HG02852 (cell line): ENCODE results near the gene CENPX.
A peak's percentile ranks its signal among the peaks of the same experiment; 100 is the strongest.

Experiments used
- ATAC-seq: cut with Tn5 transposase; IDR thresholded peaks from one replicate; pipeline ENCODE4 v1.9.1; 2021; ENCODE audit warnings: mild to moderate bottlenecking, moderate library complexity; ENCODE audit not compliant: unreplicated experiment

CENPX gene

DNA sequence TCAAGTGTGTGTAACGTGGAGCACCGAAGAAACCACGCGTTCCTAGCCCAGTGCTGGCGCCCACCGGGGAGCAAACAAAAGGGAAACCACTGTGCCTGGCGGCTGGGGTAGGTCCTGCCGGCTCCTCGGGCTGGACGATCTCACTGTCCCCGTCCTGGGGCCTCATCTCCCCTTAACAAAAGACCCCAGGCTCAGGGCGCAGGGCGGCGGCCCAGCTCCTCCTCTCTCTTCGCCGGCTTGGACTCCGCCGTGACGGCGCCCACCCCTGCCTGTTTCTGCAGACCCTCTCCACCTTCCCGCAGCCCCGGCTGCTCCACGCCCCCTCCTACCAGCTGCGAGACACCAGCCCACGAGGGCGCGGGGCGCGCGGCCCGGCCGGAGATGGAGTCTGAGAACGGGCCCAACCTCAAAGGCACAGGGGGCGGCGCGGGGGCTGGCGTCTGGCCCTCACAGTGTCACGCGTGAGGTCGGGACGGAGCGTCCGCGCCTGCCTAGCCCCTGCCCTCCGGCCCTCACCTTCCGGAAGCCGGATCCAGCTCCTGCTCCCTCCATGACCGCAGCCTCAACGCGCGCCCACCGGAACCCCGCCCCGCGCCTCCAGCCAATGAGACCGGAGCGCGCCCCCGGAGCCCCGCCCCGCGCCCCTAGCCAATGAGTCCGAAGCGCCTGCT, at the start of gene CENPX:
Gene CENPX, minus strand, starts transcription at position 569 of the 671 bp plus-strand sequence. Its CDS starts 17 bp downstream, at position 552.
- ATAC-seq = peak; percentile 6

DNA sequence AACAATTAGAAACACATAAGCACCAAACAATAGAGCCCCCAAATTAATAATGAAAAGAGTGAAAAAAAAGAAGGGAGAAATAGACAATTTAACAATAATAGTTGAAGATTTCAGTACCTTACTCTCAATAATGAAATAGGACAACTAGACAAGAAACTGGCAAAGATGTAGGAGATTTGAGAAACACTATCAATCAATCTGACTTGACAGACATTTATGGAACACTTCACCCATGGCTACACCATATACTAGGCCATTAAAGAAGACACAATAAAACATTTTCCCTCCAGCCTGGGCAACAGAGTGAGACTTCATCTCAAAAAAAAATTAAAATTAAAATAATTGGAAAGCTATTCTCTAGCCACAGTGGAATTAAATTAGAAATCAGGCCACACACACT, 47.9 kb upstream of the CENPX start:
- ATAC-seq = no peak

DNA sequence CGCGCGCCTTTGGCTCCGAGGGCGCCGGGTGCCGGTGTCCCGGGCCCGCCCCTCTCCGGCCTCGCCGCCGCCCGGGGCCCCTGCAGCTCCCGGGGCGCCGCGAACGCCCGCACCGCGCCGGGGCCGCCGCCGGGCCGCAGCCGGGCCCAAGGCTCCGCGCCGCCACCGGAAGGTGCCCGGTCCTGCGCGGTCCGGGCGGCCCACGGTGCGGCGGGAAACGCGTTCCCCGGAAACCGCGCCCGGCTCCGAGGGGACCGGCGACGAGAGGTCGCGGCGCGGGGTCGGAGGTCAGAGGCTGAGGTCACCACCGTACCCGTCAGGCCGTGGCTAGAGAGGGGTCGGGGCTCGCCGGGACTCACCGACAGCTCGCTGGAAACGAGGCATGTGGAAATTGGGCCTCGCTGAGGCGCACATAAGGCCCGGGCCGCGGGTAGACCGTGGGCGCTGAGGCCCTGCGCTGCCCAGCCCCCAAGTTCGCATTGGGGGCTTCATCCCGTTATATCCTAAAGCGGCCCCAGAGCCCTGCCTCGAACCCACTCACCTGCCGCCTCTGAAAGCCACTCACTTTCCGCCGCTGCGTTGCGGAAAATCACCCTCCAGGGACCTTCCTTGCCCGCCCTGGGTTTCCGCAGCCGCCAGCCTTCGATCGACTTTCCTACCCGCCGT, 43.1 kb upstream of the CENPX start, which contains the start of gene DUS1L:
Gene DUS1L, minus strand, starts transcription at position 167 of the 666 bp plus-strand sequence. CDS start 745 bp downstream, outside the sequence.
- peak; percentile 47 for ATAC-seq

DNA sequence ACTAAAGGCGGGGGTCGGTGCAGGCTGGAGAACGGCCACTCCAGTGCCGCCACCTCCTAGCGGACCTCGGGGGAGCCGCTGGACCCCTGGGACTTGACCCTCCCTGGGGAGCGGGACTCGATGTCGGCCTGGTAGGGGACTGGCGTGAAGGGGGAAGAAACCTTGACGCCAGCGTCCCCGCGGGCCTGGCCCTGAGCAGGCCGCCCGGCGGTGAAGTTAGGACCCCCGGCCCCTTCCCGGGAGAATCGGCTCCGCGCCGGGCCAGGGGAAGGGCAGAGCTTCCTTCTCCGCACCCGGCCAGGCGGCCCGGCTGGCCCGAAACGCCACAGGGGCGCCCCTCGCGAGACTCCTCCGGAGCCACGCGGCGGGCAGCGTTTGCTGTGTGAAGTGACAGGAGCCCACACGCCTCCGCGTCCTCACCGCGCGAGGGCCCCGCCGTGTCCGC, 42.5 kb upstream of the CENPX start:
- ATAC-seq = no peak

DNA sequence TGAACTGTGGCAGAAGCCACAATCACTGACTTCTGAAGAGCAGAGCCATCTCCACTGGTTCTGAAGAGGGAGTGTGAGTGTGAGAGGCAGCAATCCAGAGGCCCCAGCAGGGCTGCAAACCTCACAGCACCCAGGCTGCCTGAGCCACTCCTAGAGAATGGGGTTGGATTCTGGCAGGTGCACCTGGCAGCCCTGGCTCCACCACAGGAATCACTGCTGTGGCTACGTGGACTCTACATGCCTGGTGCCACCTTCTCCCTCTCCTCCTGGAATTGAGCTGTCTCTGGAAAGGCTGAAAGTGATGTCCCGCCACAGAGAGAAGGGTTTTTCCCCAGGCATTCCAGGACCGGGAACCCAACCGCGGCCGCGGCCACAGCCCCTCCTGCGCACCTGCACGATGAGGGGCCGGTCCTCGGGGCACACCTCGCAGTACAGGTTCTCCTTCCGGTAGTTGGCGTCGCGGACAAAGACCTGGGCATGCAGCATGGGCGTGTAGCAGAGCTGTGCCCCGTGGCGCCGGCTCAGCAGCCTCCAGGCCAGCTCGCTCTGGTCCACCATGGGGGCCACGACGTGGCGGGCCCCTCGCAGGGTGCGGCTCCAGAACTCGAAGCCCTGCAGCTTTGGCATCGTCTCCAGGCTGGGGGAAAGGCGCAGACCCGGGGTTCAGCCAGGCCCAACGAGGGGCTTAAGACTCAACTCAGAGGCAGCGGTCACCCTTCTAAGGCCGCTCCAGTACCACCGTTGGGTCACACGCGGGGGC, 41.9 kb upstream of the CENPX start:
- ATAC-seq = no peak

DNA sequence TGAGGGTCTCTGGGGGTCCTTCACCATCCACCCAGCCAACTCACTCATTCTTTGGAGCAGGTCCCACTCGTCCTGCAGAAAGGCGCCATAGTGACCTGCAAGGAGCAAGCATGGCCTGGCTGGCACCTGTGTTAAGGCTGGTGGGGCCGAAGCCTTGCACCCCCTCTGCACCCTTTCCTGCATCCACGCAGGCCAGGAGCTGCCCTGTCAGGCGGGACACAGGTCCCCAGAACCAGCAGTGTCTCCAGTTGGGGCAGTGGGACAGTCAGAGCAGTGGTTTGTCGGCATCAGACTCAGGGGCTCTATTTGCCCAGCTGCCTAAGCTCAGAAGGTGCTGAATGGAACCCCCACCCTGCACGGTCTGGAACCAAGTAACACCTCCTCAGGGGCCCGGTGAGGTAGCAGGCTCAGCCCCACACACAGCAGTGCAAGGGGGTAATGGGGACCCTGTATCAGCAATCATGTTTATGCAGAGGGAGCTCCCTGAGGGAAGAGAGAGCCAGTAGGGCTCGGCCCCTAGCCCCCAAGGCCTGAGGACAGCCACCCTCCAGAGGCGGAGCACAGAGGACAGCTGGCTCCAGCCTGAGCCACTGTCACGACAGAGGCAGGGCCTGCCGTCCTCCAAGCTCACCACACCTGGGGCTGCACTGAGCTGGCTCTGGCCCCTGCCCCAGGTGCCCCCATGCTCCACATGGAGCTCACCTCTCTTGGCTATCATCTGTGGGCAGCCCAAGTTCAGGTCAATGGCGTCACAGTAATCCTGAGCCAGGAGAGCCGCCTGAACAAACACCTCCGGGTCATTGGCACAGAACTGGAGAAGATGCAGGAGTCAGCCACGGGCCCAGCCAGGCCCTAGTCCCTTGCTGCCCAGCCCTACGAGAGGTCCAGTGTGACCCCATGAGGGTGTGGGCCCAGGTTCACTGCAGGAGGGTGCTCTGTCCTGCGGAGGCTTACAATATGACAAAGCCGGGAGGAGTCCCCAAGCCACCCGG, 41.0 kb upstream of the CENPX start:
- ATAC-seq = no peak

DNA sequence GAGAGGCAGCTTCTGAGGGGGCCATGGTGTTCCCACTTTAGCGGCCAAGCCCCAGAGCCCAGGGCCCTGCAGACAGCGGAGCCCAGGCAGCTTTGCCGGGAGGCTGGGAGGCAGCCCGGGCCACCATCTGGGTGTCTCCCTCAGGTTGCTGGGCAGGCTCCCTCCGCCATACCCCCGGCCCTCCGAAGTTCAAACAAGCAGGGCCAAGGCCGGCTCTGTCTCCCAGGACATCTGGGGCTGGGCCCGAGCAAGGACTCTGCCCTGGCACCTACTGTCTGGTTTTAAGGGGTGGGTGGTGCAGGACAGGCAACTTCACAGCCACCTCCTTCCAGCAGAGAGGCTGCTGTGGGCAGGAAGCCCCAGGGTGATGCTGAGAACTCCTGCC, 40.3 kb upstream of the CENPX start:
- ATAC-seq = no peak

DNA sequence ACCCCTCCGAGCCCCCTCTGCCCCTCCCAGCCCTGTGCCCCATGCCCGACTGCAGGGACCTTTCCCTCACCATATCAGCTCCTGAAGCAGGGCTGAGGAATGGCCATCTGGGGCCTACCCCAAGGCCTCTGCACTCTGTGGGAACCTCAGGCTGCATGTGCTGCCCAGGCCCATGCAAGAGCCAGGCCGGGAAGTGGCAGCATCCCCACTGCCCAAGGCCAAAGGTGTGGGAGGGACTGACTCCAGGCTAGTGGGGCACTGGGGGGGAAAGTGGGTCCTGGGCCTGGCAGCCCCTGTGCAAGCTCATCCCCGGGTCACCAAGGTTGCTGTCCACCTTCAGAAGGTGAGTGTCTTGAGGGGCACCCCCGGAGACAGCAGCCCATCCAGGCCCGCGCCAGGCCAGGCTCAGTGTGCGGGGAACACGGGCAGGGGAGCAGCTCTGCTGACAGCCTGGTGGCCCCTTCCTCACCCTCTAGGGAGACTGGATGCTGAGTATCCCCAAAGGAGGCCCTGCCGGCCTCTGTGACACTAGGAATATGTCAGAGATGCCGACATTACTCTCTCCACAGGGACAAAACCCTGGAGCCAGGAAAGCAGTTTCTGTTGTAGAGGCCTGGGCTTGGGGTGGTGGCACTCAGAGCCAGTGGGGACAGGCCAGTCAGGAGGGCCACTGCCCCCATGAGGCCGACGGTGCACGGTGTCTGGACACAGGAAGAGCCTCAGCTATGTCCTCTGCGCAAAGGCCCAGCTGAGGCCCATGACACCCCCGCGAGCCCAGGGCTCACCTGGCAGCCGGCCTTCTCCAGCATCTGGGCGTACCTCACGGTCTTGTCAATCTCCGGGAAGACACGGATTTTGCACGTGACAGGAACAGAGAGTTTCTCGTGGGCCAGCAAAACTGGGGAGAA, 39.7 kb upstream of the CENPX start:
- ATAC-seq = no peak

DNA sequence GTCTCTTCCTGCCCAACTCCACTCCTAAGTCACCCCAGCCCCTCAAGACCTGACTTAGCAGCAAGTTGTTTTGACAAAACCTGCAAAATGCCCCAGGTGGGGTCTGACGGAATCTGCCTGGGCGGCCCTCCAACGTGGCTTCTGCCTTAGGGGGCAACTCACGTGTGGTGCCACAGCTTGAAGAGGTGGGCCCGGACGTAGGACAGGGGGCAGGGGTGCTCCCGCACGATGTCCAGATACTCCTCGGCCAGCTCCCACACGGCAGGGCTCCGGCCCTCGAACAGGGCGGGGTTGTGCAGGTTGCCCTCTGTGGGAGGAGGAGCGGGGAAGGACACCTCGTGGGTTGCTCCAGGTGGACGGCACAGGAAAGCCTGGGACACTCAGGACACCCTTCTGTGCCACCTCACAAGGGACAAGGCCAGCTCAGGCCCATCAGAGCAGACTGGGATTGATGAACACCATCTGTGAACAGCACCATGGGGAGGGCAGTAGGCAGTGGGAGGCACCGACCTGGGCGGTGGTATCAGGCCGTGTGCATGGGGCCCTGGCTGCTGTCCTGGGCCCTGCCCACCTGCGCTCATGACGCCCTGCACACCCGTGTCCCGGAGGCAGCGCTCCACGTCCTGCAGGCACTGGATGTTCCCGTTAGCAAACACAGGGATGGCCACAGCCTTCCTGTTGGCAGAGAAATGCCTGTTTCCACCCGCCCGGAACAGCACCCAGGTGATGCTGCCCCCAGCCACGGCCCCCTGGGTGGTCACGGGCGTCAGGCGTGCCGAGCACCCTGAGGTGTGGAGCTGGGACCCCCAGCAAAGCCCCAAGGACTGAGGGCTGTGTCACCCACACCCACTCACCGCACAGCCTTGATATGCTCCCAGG, 38.6 kb upstream of the CENPX start:
- no peak for ATAC-seq

DNA sequence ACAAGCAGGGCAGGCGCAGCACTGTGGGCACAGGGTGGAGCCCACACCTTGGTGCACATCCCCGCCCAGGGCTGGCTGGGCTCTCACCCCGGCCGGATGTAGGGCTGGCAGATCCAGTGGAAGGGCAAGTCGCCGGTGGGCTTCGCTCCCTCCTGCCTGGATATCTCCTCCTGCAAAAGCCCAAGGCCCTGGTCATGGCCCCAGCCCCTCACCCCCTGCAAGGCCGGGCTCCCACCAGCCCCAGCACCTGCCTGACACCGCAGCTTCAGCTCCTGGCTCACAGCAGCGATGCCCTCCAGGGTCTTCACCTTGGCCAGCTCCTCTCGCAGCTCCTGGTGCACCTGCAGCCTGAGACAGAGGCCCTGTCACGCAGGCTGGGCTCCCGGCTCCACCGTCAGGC, 37.9 kb upstream of the CENPX start:
- ATAC-seq = no peak

DNA sequence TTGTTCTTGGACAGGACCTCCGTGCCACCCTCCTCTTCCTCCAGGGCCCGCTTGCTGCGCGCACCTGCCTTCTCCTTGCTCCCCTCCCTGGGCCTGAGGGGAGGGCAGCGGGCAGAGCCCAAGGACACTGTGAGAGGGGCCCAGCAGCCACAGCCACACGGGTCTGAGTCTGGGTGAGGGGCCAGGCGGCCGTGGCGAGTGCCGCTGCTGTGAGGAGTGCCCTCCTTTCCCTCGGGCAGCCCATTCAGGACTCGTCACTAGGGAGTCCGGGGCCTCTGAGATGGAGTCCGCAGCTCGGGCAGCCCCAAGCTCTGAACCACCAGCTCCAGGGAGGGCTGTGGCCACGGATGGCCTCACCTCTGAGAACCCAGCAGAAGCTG, 37.3 kb upstream of the CENPX start:
- ATAC-seq = no peak

DNA sequence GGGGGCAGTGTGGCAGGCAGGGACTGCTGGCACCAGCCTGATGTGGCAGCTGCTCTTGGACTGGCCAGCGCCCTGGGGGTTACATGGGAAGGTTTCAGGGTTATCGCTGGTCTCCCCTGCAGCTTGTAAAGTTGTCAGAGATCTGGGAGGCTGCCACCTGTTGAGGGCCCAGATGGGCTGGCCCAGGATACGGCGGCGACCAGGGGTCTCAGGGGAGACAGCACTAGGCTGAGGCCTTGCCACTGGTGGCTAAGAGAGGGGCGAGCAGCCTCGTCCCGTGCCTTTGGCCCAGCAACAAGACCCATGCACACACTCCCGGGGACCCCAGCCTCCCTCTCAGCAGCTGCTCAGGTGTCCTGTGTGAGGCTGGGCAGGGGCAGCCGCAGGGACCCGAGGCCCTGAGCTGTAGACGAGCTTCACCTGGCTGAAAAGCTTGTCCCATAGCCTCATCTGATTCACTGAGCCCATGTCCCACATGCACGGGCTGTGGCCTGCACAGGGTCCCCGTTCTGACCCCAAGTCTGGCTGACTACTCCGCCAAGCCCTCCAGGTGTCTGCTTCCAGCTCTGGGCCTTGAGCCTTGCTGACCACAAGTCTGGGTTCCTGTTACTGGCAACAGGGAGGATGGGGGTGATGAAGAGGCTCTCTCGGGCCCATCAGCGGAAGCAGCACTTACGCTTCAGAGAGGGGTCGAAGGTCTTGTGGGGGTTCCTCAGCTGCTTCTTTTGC, 36.8 kb upstream of the CENPX start:
- no peak for ATAC-seq

DNA sequence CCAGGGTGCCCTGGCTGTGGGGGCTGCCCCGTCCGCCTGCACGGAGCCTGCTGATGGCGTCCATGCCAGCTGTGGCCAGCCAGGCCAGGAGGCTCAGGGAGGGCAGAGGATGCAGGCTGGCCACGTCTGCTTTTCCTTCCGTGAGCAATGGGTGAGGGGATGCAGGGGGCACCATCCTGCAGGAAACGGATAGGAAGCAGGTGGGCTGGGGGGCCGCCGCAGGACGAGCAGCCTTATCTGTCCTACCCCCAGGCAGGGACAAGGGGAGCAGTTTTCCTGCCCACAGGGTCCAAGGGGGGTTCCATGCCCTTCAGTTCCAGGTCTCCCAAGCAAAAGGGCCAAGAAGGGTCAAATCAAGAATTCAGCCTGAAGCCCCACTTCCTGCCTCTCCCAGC, 36.2 kb upstream of the CENPX start:
- no peak for ATAC-seq

DNA sequence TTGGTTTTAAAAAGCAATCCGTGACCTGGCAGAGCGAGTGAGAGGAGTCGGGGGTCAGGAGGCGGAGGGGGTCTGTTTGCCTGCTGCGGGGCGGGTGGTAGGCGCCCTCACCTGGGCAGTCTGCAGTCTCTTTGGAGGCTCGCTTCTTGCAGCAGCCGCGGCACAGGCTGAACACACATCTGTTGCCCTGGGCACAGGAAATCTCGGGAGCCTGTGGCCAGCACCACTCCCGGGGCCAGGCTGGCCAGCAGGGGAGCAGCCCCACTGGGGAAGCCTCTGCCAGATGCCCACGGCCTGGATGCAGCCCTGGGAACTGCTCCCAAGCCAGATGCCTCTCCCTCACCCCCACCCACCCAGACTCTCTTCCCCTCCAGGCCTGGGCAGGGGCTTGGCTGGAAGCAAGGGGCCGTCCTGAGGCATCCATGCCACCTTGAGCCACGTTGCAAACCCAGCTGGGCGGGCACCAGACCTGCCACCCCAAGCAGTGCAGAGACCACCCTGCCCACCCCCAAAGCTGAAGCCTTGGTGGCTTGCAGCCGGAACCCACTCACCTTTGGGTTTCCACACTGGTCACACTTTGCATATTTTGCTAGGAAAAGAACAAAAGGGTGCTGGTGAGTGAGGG, 35.7 kb upstream of the CENPX start:
- ATAC-seq = no peak

DNA sequence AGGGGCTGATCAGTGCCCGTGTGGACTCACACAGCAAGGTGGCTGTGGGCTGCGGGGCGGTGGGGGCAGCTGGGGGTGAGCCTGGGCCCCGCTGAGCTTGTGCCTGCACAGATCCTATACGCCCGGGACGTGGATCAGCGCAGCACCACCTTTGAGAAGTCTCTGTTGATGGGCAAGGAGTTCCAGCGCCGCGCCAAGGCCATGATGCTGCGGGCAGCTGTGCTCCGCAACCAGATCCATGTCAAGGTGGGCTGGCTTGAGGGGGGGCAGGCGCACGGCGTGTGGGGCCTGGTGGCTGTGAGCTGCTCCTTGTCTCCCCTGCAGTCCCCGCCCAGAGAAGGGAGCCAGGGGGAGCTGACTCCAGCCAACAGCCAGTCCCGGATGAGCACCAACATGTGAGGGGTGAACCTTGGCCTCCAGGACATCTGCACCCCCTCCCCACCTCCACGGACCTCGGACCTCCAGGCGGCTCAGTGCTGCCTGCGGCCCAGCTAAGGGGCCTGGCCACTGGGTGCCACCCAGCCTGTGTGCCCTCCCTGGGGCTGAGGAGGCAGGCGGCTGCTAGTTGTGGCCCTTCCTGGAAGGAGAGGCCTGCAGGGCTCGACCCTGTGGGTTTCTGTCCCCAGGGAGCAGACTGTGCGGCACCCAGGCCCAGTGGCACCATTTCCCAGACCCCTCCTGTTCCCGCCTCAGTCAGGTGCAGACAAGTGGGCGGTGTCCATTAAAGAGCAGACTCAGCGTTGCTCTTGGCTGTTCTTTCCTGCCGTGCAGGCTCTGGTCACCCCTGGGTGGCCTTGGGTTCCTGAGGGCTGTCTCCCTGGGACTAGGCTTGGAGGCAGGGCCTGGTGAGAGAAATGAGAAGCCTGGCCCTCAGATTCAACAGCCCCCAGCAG, 34.3 kb upstream of the CENPX start:
- no peak for ATAC-seq

DNA sequence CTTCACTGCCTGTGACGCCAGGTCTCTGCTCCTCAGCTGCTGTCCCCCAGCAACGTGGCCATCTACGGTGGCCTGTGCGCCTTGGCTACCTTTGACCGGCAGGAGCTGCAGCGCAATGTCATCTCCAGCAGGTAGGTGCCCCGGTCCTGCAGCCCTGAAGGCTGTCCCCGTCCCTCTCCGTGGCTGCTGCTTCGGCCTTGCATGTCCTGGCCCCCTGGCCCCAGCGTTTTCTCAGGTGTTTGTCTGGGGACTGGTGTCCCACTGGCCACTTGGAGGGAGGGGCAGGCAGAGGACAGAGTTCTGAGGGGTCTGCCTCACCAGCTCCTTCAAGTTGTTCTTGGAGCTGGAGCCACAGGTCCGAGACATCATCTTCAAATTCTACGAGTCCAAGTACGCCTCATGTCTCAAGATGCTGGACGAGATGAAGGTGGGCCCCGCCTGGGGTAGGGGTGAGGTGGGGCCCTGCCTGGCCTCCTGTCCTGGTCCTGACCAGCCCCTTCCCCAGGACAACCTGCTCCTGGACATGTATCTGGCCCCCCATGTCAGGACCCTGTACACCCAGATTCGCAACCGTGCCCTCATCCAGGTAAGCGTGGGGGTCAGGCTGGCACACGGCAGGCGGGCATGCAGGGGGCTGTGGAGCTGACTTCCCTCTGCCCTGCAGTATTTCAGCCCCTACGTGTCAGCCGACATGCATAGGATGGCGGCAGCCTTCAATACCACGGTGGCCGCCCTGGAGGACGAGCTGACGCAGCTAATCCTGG, 33.5 kb upstream of the CENPX start:
- ATAC-seq = no peak
